ENCODE measurements around the gene RAD51B. TPM values are rescaled to one million over a fixed set of nuclear protein-coding genes. Genes with fewer than 3 reads are reported as not detected.
A peak's percentile ranks its signal among the peaks of the same experiment; 100 is the strongest.

Gene RAD51B
- total and polyA plus RNA-seq, 4 donors, result 2.5 to 95.0 (median 9.6) TPM

- TF ChIP-seq CTCF (IDR thresholded peaks at IDR 0.05; ENCODE audit: control extremely low read depth, extremely low read depth), result no peak
- Histone ChIP-seq H3K4me3 (no peak overlapping the region), H3K36me3 (ENCODE audit: control insufficient read depth in 4 of 4, insufficient read depth in 4 of 4, low read length in 4 of 4) (no peaks in the 10 kb centered on the region), H3K4me1 (ENCODE audit: control insufficient read depth in 5 of 5, insufficient read depth in 5 of 5, low read length in 5 of 5) (peaks cover 16 to 46% (median 35%) of the 10 kb centered on the region in 5 donors), H3K27ac (ENCODE audit: low read depth in 1 of 2, low read length in 1 of 2) (peak overlapping the region in 1 of 2 donors; percentile 73), H3K27me3 (ENCODE audit: control insufficient read depth in 3 of 3, insufficient read depth in 3 of 3, low read length in 2 of 3) (no peaks in the 10 kb centered on the region), H3K9me3 (ENCODE audit: control insufficient read depth in 4 of 4, insufficient read depth in 3 of 4, low read length in 3 of 4) (no peaks in the 10 kb centered on the region), H3K9ac (ENCODE audit: insufficient read depth in 1 of 2, low read length in 2 of 2) (no peak overlapping the region)
- ATAC-seq (ENCODE audit: insufficient read depth, low FRiP score), result no peak
- peak in 2 of 3 donors; percentile 74 to 87 for DNase-seq
- WGBS, 2 donors, result 47 to 48% methylated on average over 9 of the region's 9 CpGs
Measured at GRCh38 chr14:68680541-68681051, 861.0 kb downstream of the RAD51B start.

- no peak for ATAC-seq (ENCODE audit: insufficient read depth, low FRiP score)
- Histone ChIP-seq H3K9me3 (ENCODE audit: control insufficient read depth in 4 of 4, insufficient read depth in 3 of 4, low read length in 3 of 4) (no peaks in the 10 kb centered on the region), H3K27ac (ENCODE audit: low read depth in 1 of 2, low read length in 1 of 2) (peak overlapping the region; percentile 73 to 82), H3K9ac (ENCODE audit: insufficient read depth in 1 of 2, low read length in 2 of 2) (peak overlapping the region in 1 of 2 donors; percentile 59), H3K36me3 (ENCODE audit: control insufficient read depth in 4 of 4, insufficient read depth in 4 of 4, low read length in 4 of 4) (no peaks in the 10 kb centered on the region), H3K27me3 (ENCODE audit: control insufficient read depth in 3 of 3, insufficient read depth in 3 of 3, low read length in 2 of 3) (no peaks in the 10 kb centered on the region), H3K4me3 (no peak overlapping the region), H3K4me1 (ENCODE audit: control insufficient read depth in 5 of 5, insufficient read depth in 5 of 5, low read length in 5 of 5) (peaks cover 16 to 46% (median 35%) of the 10 kb centered on the region in 5 donors)
- WGBS, 2 donors, result 78 to 83% methylated on average over 9 of the region's 9 CpGs
- DNase-seq, result no peak
- TF ChIP-seq CTCF (IDR thresholded peaks at IDR 0.05; ENCODE audit: control extremely low read depth, extremely low read depth), result no peak
Measured at GRCh38 chr14:68681256-68682011, 861.9 kb downstream of the RAD51B start.

- H3K36me3 ChIP-seq (ENCODE audit: control insufficient read depth in 4 of 4, insufficient read depth in 4 of 4, low read length in 4 of 4), result no peaks in the 10 kb centered on the region
- DNase-seq (peak; percentile 88 to 96 (median 93)), ATAC-seq (ENCODE audit: insufficient read depth, low FRiP score) (peak; percentile 67)
- H3K27ac ChIP-seq (ENCODE audit: low read depth in 1 of 2, low read length in 1 of 2), result peak overlapping the region; percentile 73 to 82
- H3K4me1 ChIP-seq (ENCODE audit: control insufficient read depth in 5 of 5, insufficient read depth in 5 of 5, low read length in 5 of 5), result peaks cover 16 to 46% (median 35%) of the 10 kb centered on the region in 5 donors
- peak overlapping the region in 1 of 2 donors; percentile 67 for H3K9ac ChIP-seq (ENCODE audit: insufficient read depth in 1 of 2, low read length in 2 of 2)
- WGBS, 2 donors, result 30 to 43% methylated on average over 15 of the region's 15 CpGs
- H3K27me3 ChIP-seq (ENCODE audit: control insufficient read depth in 3 of 3, insufficient read depth in 3 of 3, low read length in 2 of 3), result no peaks in the 10 kb centered on the region
- no peak overlapping the region for H3K4me3 ChIP-seq
- TF ChIP-seq CTCF (IDR thresholded peaks at IDR 0.05; ENCODE audit: control extremely low read depth, extremely low read depth), result no peak
- no peaks in the 10 kb centered on the region for H3K9me3 ChIP-seq (ENCODE audit: control insufficient read depth in 4 of 4, insufficient read depth in 3 of 4, low read length in 3 of 4)
Measured at GRCh38 chr14:68682166-68683103, 862.9 kb downstream of the RAD51B start.
